Measurements from ENCODE around the gene HIGD1C. TPM values are rescaled to one million over a fixed set of nuclear protein-coding genes. Genes with fewer than 3 reads are reported as not detected.
"Not testable (repeated sequence)": the region's sequence is repeated elsewhere in the genome, so short reads cannot be mapped to it uniquely, and the experiment has no call there.

Gene HIGD1C
- under 1 TPM in 1 of 3 donors, not detected in 2; 0.43 TPM for polyA plus RNA-seq (ENCODE audit: insufficient read length in 3 of 3)

DNA sequence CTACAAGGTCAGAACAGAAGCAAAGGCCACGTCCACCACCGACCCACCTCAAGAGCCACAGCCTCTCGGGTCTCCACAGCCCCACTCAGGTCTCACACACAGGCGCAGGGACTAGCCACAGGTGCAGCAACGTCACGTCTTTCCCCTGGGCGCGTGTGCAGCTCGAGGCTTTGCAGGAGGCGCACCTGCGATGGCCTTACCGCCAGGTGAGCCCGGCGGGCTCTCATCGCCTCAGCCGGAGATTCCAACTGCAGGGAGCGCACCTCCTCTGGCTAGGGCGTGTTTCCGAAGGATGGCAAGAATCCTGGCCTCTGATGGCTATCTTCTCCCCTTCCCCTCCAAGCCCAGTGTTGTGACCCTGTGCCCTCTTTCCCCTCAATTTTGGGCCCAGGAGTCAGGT lies at the start of gene HIGD1C:
Gene HIGD1C (plus strand): TSS at position 35 of the 400 bp plus-strand sequence. CDS start 1,455 bp downstream, outside the sequence.
- no peak for DNase-seq (ENCODE audit: low read depth in 3 of 3, low spot score in 2 of 3)

GRCh38 chr12:50908479-50908878 lies 43.9 kb upstream of the HIGD1C start:
- DNase-seq (ENCODE audit: low read depth in 3 of 3, low spot score in 2 of 3) = not testable (repeated sequence)

DNA sequence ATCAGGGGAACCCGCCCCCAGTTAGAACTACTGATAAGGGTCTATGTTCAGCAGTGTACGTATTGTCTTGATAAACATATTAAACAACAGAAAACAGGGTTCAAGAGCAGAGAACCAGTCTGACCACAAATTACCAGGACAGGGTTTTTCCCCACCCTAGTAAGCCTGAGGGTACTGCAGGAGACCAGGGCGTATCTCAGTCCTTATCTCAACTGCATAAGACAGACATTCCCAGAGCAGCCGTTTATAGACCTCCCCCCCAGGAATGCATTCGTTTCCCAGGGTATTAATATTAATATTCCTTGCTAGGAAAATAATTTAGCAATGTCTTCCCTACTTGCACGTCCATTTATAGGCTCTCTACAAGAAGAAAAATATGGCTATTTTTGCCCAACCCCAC lies 40.0 kb upstream of the HIGD1C start:
- not testable (repeated sequence) for DNase-seq (ENCODE audit: low read depth in 3 of 3, low spot score in 2 of 3)

DNA sequence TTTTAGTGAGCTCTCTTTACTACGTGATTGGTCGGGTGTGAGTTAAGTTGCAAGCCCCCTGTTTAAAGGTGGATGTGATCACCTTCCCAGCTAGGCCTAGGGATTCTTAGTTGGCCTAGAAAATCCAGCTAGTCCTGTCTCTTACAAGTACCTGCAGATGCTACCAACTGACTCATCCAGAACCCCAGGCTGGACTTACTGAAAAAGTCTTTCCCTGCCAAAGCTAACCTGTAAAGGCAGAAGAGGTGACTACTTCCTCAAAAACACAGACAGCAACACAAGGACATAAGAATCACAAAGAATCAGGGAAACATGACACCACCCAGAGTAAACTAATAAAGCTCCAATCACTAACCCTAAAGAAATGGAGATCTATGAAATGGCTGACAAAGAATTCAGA lies 39.1 kb upstream of the HIGD1C start:
- no peak for DNase-seq (ENCODE audit: low read depth in 3 of 3, low spot score in 2 of 3)

- DNase-seq (ENCODE audit: low read depth in 3 of 3, low spot score in 2 of 3) = no peak
Observed at GRCh38 chr12:50914872-50915484, 37.4 kb upstream of the HIGD1C start.

DNA sequence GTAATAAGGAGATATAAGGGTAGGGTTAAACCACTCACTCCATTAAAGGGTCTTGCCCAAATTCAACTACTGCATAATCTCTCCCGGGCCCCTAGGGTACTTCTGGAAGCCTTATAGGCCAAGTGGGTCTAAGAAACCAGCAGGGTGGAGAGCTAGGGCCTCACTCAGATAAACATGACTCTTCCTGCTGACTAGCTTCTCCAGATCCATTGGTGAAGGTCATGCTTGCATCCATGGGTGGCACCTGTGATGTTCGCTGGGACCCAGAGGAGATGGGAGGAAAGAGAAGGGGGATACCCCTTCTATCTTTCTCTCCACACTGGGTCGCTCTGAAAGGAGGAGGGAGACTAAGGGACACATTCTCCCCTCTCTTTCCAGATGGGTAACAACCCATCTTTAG lies 36.1 kb upstream of the HIGD1C start:
- no peak for DNase-seq (ENCODE audit: low read depth in 3 of 3, low spot score in 2 of 3)

DNA sequence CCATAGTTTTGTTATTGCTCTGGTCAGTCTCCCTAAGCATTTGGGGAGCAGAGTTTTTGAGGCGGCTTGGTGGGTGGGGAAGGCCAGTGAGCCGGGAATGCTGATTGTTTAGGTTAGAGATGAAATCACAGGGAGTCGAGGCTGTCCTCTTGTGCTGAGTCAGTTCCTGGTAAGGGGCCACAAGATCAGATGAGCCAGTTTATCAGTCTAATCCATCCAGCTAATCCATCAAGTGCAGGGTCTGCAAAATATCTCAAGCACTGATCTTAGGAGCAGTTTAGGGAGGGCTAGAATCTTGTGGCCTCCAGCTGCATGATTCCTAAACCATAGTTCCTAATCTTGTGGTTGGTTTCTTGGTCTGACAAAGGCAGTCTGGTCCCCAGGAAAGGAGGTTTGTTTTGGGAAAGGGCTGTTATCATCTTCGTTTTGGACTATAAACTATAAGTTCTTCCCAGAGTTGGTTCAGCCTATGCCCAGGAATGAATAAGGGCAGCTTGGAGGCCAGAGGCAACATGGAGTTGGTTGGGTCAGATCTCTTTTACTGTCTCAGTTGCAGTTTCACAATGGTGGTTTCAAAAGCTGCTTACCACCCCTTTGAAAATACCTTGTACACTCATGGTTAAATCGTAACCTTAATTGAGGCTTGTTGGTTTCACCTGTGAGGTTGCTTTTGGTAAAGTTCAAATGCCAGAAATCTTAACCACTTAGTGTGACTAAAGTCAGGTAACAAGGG lies 33.6 kb upstream of the HIGD1C start:
- DNase-seq (ENCODE audit: low read depth in 3 of 3, low spot score in 2 of 3) = no peak

DNA sequence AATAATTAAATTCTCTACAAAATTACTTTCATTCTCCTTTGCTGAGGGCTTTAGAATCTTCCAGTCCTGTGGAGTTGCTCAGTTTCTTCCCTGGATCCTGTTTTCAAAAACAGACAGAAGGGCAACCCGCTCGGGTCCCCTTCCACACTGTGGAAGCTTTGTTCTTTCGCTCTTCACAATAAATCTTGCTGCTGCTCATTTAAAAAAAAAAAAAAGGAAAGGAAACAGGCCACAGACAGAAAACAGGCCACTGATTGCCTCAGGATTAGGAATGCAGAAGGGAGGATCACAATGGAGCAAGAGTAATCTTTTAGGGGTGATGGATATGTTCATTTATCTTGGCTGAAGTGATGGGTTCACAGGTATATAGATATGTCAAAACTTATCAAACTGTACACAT lies 29.5 kb upstream of the HIGD1C start:
- DNase-seq (ENCODE audit: low read depth in 3 of 3, low spot score in 2 of 3) = no peak

GRCh38 chr12:50923361-50924130 lies 28.8 kb upstream of the HIGD1C start:
- no peak for DNase-seq (ENCODE audit: low read depth in 3 of 3, low spot score in 2 of 3)

DNA sequence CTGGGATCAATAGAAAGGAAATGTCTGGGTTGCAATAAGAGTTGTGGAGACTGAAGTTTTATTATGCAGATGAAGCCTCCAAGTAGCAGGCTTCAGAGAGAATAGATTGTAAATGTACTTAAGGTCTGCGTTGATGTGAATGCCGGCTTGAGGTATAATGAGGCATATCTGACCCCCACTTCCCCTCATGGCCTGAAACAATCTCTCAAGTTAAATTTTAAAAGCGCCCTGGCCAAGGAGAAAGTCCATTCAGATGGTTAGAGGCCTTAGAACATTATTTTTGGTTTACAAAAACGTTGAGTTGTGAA lies 28.3 kb upstream of the HIGD1C start:
- no peak for DNase-seq (ENCODE audit: low read depth in 3 of 3, low spot score in 2 of 3)

GRCh38 chr12:50924439-50925341 lies 27.7 kb upstream of the HIGD1C start:
- DNase-seq (ENCODE audit: low read depth in 3 of 3, low spot score in 2 of 3) = peak; percentile 73 to 77 (median 75)

DNA sequence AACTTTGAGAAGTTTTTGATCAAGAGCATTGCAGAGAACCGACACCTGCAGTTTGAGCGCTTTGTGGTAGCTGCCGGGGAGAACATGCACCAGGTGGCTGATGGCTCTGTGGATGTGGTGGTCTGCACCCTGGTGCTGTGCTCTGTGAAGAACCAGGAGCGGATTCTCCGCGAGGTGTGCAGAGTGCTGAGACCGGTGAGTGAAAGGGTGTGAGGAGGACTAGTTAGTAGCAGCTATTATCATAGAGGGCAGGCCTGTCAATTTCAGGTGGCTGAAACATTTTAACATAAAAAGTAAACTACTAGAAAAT lies 27.0 kb upstream of the HIGD1C start:
- DNase-seq (ENCODE audit: low read depth in 3 of 3, low spot score in 2 of 3) = no peak

GRCh38 chr12:50925920-50926319 lies 26.4 kb upstream of the HIGD1C start:
- DNase-seq (ENCODE audit: low read depth in 3 of 3, low spot score in 2 of 3) = no peak

- DNase-seq (ENCODE audit: low read depth in 3 of 3, low spot score in 2 of 3) = no peak
Observed at GRCh38 chr12:50926415-50926814, 25.9 kb upstream of the HIGD1C start.

DNA sequence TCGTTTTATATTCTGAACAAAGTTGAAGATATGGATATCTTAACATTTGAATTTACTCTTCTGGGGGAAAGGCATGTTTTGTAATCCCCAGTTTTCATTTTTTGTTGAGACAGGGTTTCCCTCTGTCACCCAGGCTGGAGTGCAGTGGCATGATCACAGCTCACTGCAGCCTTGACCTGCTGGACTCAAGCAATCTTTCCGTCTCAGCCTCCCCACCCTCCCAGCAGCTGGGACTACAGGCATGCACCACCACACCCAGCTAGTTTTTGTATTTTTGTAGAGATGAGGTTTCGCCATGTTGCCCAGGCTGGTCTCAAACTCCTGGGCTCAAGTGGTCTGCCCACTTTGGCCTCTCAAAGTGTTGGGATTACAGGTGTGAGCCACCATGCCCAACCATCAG lies 25.4 kb upstream of the HIGD1C start:
- DNase-seq (ENCODE audit: low read depth in 3 of 3, low spot score in 2 of 3) = not testable (repeated sequence)

- no peak for DNase-seq (ENCODE audit: low read depth in 3 of 3, low spot score in 2 of 3)
Observed at GRCh38 chr12:50927356-50927755, 25.0 kb upstream of the HIGD1C start.

DNA sequence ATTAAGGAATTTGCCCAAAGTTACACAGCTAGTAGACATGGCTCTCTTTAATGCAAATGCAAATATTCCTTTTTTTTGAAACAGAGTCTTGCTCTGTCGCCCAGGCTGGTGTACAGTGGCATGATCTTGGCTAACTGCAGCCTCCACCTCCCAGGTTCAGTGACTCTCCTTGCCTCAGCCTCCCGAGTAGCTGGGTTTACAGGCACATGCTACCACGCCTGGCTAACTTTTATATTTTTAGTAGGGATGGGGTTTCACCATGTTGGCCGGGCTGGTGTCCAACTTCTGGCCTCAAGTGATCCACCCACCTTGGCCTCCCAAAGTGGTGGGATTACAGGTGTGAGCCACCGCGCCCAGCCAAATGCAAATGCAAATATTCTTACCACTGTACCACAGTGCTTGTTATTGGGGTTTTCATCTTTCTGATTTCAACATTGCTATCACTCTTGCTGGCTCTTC lies 24.5 kb upstream of the HIGD1C start:
- no peak for DNase-seq (ENCODE audit: low read depth in 3 of 3, low spot score in 2 of 3)

DNA sequence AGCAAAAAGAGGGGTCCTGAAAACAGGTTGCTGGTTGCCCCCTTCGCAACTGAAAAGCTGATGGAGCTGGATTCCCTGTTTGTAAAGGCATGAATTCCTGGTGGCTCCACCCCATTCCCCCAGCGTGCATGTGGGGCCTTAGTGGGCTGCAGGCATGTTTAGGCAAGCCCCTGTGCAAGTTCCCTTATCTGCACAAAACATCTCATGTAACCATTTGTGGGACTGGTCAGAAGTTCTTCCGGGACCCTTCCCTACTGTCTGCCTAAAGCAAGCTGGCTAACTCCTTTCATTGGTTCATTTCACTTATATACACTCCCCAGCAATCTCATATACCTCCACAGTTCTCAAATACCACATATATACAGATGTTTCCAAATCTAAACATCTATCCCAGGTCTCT lies 24.0 kb upstream of the HIGD1C start:
- DNase-seq (ENCODE audit: low read depth in 3 of 3, low spot score in 2 of 3) = no peak

DNA sequence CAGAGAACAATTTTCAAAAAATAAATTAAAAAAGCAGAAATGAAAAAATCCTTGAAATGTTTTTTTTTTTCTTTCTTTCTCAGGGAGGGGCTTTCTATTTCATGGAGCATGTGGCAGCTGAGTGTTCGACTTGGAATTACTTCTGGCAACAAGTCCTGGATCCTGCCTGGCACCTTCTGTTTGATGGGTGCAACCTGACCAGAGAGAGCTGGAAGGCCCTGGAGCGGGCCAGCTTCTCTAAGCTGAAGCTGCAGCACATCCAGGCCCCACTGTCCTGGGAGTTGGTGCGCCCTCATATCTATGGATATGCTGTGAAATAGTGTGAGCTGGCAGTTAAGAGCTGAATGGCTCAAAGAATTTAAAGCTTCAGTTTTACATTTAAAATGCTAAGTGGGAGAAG lies 22.5 kb upstream of the HIGD1C start:
- no peak for DNase-seq (ENCODE audit: low read depth in 3 of 3, low spot score in 2 of 3)

- DNase-seq (ENCODE audit: low read depth in 3 of 3, low spot score in 2 of 3) = not testable (repeated sequence)
Observed at GRCh38 chr12:50930477-50930876, 21.9 kb upstream of the HIGD1C start.

GRCh38 chr12:50932787-50933280 lies 19.5 kb upstream of the HIGD1C start:
- DNase-seq (ENCODE audit: low read depth in 3 of 3, low spot score in 2 of 3) = no peak
